GM19099 (cell line): ENCODE measurements around the gene MAMSTR.

Source experiments
- POLR2A ChIP-seq: IDR thresholded peaks from 3 replicates; pipeline ENCODE4 v1.6.1; 2011; ENCODE audit warnings: low read depth; ENCODE audit not compliant: insufficient read length; ENCODE audit errors: extremely low read depth

Gene MAMSTR

GRCh38 chr19:48750771-48751504 is 31.4 kb upstream of the MAMSTR start:
- TF ChIP-seq POLR2A, result no peak

- no peak for TF ChIP-seq POLR2A
Observed at GRCh38 chr19:48750351-48750750, 30.8 kb upstream of the MAMSTR start.

GRCh38 chr19:48749571-48750198 is 30.2 kb upstream of the MAMSTR start:
- TF ChIP-seq POLR2A, result no peak

- TF ChIP-seq POLR2A, result no peak
Observed at GRCh38 chr19:48746738-48747575, 27.4 kb upstream of the MAMSTR start, which contains the start of gene IZUMO1. TSS of gene IZUMO1 (minus strand) at chr19:48746909. CDS start at chr19:48745859, 1,050 bp downstream.

- no peak for TF ChIP-seq POLR2A
Observed at GRCh38 chr19:48746110-48746509, 26.6 kb upstream of the MAMSTR start.

- TF ChIP-seq POLR2A, result no peak
Observed at GRCh38 chr19:48745208-48745995, 25.9 kb upstream of the MAMSTR start.

GRCh38 chr19:48742096-48742495 is 22.6 kb upstream of the MAMSTR start:
- TF ChIP-seq POLR2A, result no peak

- TF ChIP-seq POLR2A, result no peak
Observed at GRCh38 chr19:48741129-48741999, 21.8 kb upstream of the MAMSTR start.

- TF ChIP-seq POLR2A, result no peak
Observed at GRCh38 chr19:48740164-48740972, 20.8 kb upstream of the MAMSTR start, which contains the start of gene RASIP1. TSS of gene RASIP1 (minus strand) at chr19:48740610. CDS start at chr19:48740282, 328 bp downstream.

GRCh38 chr19:48739404-48740163 is 20.1 kb upstream of the MAMSTR start:
- no peak for TF ChIP-seq POLR2A

- peak; percentile 18 for TF ChIP-seq POLR2A
Observed at GRCh38 chr19:48738557-48739403, 19.3 kb upstream of the MAMSTR start.

GRCh38 chr19:48737360-48737998 is 18.0 kb upstream of the MAMSTR start:
- TF ChIP-seq POLR2A, result no peak
